H4 (cell line): ENCODE results near the gene TMPRSS11B. TPM values are rescaled to one million over a fixed set of nuclear protein-coding genes. Genes with fewer than 3 reads are reported as not detected.
"Not testable (repeated sequence)": the region's sequence is repeated elsewhere in the genome, so short reads cannot be mapped to it uniquely, and the experiment has no call there.

Experiments used
- DNase-seq: peaks from one replicate; pipeline ENCODE4 v3.0.0-alpha.2; 2015; ENCODE audit warnings: low spot score
- total RNA-seq: library from RNA; depleted of rRNA; stranded (reverse); fragments of >200 nt; shearing (Covaris generic); gene quantifications from 2 replicates; pipeline ENCODE4 v1.2.3, GENCODE V29; 2014; rRNA removed

The TMPRSS11B gene
- total RNA-seq, 1 experiment from 2014 or later, result not detected

DNA sequence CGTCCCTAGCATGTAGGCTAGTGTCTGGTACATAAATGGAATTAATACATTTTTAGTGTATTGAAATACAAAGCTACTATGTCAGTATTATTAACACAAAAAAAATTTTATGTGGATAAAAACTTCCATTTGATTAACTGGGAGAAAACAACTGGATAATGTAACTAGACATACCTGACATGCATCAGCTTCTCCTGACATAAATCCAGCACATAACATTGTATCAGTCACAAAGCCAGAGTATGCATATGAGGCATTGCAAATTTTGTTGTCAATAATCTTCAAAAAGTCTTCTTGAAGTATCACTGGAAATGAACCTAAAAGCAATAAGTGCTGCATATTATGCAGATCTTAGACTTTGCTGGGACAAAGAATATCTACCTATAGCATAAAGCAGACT lies 16.9 kb downstream of the TMPRSS11B start:
- DNase-seq, result no peak

GRCh38 chr4:68218044-68218443 lies 27.4 kb downstream of the TMPRSS11B start:
- no peak for DNase-seq

- no peak for DNase-seq
These were observed 29.0 kb downstream of the TMPRSS11B start for GRCh38 chr4:68216501-68216900.

DNA sequence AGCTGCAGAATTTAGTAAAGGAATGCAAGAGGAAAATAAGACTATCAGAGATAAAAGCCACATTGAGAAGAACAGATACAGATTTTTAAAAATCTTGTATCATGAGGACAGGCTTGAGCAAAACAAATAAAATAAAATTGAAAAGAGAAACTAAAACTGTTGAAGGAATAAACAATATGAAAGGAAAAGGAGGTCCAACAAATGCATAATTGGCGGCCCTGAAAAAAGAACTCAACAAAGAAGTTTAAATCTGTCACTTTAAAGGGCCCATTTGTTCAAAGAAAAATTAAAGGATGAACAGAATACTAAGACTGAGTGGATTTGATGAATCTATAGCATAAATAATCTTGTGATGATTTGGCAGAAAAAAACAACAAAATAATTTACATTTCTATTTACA lies 36.5 kb downstream of the TMPRSS11B start:
- DNase-seq, result no peak

GRCh38 chr4:68194305-68194704 lies 51.2 kb downstream of the TMPRSS11B start:
- not testable (repeated sequence) for DNase-seq

DNA sequence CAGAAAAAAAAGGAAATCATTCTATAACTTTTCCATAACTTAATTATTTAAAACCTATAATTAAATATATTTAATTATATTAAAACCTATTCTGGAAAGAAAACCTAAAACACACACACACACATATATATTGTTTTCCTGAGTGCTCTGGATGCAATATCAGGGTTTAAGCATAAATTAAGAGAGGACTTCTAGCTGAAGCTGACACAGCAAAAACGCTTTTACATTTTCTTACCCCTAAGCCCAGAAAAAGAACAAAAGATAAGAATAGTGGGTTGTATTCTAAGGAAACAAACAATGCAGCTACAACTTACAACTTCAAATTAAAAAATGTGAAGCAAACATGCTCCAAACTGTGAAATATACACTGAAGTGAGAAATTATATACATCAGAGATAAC lies 52.3 kb downstream of the TMPRSS11B start:
- no peak for DNase-seq

DNA sequence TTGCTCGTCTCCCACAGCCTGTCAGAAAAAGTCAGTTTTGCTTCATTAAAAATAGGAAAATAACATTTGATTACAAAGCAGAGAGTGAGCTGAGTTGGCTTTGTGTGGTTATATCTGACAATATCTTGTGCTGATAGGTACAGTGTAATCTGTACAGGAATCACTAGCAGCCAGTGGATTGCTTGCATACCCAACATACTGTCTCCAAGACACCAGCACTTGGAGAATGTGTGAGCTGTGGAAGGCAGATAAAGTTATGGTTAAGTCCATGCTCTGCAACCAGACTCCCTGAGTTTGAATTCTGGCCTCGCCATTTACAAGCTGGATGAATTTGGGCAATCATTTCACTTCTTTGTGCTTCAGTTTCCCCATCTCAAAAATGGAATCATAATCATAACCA lies 58.3 kb downstream of the TMPRSS11B start:
- DNase-seq, result no peak

DNA sequence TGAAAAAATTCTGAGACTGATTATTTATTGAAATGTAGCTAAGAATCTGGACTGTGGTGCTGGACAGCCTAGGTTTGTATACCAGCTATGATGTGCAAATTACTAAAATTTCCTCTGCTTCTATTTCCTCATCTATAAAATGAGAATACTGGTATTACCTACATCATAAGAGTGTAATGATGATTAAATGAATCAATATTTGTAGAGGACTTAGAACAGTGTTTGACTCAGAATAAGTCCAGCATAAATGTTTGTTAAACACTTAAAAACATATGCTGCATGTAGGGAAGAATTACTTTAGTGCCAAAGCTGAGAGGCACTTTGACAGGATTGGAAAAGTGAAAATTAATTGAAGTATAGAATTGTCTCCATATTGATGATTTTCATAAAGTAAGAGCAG lies 60.6 kb downstream of the TMPRSS11B start:
- no peak for DNase-seq

DNA sequence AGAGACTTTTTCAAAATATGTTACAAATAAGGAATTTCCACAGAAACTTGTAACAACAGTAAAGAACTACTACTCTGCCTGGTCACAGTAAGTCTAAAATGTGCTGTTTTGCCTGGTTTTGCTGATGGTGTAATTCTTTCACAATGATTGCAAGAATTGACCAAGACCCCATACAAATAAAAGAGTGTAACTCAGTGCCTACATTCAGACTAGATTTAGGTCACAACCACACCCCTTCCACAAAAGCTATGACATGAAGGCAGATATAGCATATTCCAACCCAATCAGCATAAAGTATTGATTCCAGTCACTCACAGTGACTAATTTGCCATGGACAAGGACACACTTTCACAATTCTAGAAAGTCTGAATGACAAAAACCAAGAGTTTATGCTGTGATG lies 62.1 kb downstream of the TMPRSS11B start:
- DNase-seq, result no peak

DNA sequence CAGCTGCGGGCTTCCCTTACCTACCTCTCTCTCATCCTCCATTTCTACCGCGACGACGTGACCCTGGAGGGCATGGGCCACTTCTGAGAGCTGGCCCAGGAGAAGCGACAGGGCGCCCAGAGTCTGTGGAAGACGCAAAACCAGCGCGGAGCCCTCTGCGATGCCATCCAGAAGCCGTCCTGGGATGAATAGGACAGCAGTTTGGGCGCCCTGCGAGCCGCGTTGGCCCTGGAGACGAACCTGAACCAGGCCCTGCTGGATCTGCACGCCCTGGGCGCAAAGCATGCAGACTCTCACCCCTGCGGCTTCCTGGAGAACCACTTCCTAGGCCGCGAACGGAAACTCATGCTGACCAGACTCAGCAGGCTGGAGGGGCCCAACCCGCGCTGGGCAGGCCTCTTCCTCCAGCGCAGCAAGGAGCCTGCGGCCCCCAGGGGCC lies 63.1 kb downstream of the TMPRSS11B start:
- no peak for DNase-seq

DNA sequence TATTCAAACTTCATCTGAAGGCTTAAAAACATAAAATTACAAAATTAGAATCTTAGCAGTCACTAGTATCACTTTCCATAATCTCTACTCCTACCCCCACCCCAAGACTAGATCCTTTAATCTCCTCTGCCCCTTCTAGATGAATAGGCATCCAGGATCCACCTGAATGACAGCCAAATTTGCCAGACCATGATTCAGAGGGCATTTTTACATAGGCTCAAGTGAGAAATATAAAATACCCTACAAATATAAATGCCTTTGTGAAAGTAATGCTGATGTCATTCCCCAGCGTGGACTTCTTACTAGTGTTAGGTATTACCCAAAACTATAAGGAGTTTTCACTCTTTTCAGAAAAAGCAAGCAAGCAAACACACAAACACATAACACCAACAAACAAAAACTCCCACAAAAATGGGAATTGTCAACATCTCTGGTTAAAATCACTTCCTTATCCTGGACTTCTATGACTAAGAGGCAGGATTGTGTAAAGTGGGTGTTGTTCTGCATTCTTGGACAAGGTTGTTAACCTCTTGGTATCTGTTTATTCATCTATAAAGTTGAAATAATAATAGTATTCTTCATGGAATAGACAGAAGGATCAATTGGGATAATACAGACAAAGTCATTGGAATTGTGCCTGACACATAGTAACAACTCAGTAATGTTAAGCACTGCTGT lies 64.5 kb downstream of the TMPRSS11B start:
- DNase-seq, result peak; percentile 24

DNA sequence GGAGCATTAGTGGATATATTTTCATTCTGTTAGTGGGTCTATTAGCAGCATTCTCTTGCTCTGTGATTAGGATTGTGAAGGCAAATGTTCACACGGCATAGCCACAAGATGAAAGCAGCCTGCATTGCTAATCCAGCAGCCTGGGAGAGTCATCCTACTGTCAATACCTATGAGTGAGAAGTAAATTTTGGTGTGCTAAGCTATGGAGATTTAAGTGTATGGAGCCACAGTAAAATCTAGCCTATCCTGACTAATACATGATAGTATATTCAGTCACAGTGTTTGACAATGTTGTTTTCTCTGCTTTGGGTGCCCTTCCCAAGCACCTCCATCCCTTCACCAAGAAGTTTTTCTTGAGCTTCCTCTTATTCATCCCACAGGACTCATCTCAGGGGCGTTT lies 68.6 kb downstream of the TMPRSS11B start:
- no peak for DNase-seq

Other genes starting within 250 kb of the TMPRSS11B start
- gene TMPRSS11F, start 115.8 kb downstream of the TMPRSS11B start, total RNA-seq, result not detected in 2 replicates
- 19.7 and 31.8 TPM in 2 replicates for gene YTHDC1, start 104.4 kb upstream of the TMPRSS11B start, total RNA-seq
- not detected in 2 replicates for gene TMPRSS11E, start 201.8 kb upstream of the TMPRSS11B start, total RNA-seq